GM23338 (cell line): ENCODE data around the gene CACNB2.

ENCODE experiments used
- CREB1 ChIP-seq: fragments of 250-450 bp; sonication (Bioruptor Pico); IDR thresholded peaks from 2 replicates; pipeline ENCODE4 v1.5.0; 2020; ENCODE audit warnings: low read depth, mild to moderate bottlenecking, moderate library complexity
- EZH2 ChIP-seq: fragments of 200-600 bp; sonication (generic); IDR thresholded peaks from one replicate; pipeline ENCODE4 v1.8.0; 2017; ENCODE audit warnings: antibody characterized with exemption, mild to moderate bottlenecking, low read depth; ENCODE audit not compliant: unreplicated experiment
- EZH2phosphoT487 ChIP-seq: fragments of 200-600 bp; sonication (generic); IDR thresholded peaks from one replicate; pipeline ENCODE4 v1.8.1; 2018; ENCODE audit warnings: antibody characterized with exemption; ENCODE audit not compliant: unreplicated experiment
- JUNB ChIP-seq: IDR thresholded peaks from one replicate; pipeline ENCODE4 v1.6.1; 2016; ENCODE audit warnings: antibody characterized with exemption; ENCODE audit not compliant: unreplicated experiment
- NANOG ChIP-seq: IDR thresholded peaks from 2 replicates; pipeline ENCODE4 v1.6.1; 2016; ENCODE audit warnings: antibody characterized with exemption, borderline replicate concordance
- POLR2AphosphoS5 ChIP-seq: IDR thresholded peaks from 2 replicates; pipeline ENCODE4 v1.6.1; 2016; ENCODE audit warnings: antibody characterized with exemption, low read depth
- STAT1 ChIP-seq: IDR thresholded peaks from one replicate; pipeline ENCODE4 v1.6.1; 2016; ENCODE audit warnings: antibody characterized with exemption; ENCODE audit not compliant: unreplicated experiment
- ZNF114 ChIP-seq: fragments of 250-450 bp; sonication (Bioruptor Pico); IDR thresholded peaks from 2 replicates; pipeline ENCODE4 v1.5.0; 2020; ENCODE audit warnings: mild to moderate bottlenecking, moderate library complexity
- ZNF331 ChIP-seq: fragments of 250-450 bp; sonication (Bioruptor Pico); IDR thresholded peaks from 2 replicates; pipeline ENCODE4 v1.5.0; 2020; ENCODE audit warnings: low read depth, mild to moderate bottlenecking, moderate library complexity
- TF ChIP-seq, protein P1 (sequence below), 2 experiments: fragments of 200-600 bp in 1 of 2; sonication (generic) in 1 of 2; conservative IDR thresholded peaks; 2 replicates each; pipeline versions ENCODE4 v1.5.1 to v1.6.1; 2016 to 2017; ENCODE audit warnings: antibody characterized with exemption in 2 of 2, low read depth in 2 of 2, mild to moderate bottlenecking in 2 of 2, moderate library complexity in 1 of 2
- TF ChIP-seq, protein P2 (sequence below): IDR thresholded peaks from one replicate; pipeline ENCODE4 v1.6.1; 2018; ENCODE audit warnings: antibody characterized with exemption; ENCODE audit not compliant: unreplicated experiment
- TF ChIP-seq, protein P3 (sequence below): IDR thresholded peaks from 2 replicates; pipeline ENCODE4 v1.6.1; 2016; ENCODE audit warnings: antibody characterized with exemption
- TF ChIP-seq, protein P4 (sequence below): fragments of 250-450 bp; sonication (Bioruptor Pico); IDR thresholded peaks from 2 replicates; pipeline ENCODE4 v1.5.0; 2020; ENCODE audit warnings: mild to moderate bottlenecking, moderate library complexity

DNA sequence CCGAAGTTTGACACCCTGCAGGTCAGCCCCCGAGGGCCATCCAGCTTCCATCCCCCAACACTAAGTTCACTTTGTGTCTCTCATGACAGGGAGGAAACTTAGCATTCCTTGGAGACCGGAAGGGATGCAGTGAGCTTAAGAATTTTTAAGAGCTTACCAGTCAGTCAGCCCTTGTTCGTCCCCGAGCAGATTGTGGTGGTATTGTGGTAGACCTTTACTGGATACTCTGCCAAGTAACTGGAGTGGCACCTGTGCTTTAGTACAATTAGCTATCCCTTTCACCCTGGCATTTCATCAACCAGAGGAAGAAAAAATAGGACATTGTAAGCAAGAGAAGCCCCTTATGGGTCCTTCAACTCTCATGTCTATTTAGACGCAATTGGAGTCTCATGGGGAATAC, 436.4 kb downstream of the CACNB2 start:
- TF ChIP-seq POLR2AphosphoS5 (no peak), CREB1 (CRISPR knock-in tag) (no peak), NANOG (no peak), EZH2 (no peak), EZH2phosphoT487 (no peak), ZNF331 (no peak), STAT1 (no peak), JUNB (no peak), ZNF114 (CRISPR knock-in tag) (no peak)
- TF ChIP-seq, protein P1, sequence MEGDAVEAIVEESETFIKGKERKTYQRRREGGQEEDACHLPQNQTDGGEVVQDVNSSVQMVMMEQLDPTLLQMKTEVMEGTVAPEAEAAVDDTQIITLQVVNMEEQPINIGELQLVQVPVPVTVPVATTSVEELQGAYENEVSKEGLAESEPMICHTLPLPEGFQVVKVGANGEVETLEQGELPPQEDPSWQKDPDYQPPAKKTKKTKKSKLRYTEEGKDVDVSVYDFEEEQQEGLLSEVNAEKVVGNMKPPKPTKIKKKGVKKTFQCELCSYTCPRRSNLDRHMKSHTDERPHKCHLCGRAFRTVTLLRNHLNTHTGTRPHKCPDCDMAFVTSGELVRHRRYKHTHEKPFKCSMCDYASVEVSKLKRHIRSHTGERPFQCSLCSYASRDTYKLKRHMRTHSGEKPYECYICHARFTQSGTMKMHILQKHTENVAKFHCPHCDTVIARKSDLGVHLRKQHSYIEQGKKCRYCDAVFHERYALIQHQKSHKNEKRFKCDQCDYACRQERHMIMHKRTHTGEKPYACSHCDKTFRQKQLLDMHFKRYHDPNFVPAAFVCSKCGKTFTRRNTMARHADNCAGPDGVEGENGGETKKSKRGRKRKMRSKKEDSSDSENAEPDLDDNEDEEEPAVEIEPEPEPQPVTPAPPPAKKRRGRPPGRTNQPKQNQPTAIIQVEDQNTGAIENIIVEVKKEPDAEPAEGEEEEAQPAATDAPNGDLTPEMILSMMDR (conservative IDR thresholded peaks at IDR 0.05; ENCODE audit: low read depth in 2 of 2), result no peak
- TF ChIP-seq, protein P2, sequence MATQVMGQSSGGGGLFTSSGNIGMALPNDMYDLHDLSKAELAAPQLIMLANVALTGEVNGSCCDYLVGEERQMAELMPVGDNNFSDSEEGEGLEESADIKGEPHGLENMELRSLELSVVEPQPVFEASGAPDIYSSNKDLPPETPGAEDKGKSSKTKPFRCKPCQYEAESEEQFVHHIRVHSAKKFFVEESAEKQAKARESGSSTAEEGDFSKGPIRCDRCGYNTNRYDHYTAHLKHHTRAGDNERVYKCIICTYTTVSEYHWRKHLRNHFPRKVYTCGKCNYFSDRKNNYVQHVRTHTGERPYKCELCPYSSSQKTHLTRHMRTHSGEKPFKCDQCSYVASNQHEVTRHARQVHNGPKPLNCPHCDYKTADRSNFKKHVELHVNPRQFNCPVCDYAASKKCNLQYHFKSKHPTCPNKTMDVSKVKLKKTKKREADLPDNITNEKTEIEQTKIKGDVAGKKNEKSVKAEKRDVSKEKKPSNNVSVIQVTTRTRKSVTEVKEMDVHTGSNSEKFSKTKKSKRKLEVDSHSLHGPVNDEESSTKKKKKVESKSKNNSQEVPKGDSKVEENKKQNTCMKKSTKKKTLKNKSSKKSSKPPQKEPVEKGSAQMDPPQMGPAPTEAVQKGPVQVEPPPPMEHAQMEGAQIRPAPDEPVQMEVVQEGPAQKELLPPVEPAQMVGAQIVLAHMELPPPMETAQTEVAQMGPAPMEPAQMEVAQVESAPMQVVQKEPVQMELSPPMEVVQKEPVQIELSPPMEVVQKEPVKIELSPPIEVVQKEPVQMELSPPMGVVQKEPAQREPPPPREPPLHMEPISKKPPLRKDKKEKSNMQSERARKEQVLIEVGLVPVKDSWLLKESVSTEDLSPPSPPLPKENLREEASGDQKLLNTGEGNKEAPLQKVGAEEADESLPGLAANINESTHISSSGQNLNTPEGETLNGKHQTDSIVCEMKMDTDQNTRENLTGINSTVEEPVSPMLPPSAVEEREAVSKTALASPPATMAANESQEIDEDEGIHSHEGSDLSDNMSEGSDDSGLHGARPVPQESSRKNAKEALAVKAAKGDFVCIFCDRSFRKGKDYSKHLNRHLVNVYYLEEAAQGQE, result no peak
- TF ChIP-seq, protein P3, sequence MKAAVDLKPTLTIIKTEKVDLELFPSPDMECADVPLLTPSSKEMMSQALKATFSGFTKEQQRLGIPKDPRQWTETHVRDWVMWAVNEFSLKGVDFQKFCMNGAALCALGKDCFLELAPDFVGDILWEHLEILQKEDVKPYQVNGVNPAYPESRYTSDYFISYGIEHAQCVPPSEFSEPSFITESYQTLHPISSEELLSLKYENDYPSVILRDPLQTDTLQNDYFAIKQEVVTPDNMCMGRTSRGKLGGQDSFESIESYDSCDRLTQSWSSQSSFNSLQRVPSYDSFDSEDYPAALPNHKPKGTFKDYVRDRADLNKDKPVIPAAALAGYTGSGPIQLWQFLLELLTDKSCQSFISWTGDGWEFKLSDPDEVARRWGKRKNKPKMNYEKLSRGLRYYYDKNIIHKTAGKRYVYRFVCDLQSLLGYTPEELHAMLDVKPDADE, result no peak
- TF ChIP-seq, protein P4, sequence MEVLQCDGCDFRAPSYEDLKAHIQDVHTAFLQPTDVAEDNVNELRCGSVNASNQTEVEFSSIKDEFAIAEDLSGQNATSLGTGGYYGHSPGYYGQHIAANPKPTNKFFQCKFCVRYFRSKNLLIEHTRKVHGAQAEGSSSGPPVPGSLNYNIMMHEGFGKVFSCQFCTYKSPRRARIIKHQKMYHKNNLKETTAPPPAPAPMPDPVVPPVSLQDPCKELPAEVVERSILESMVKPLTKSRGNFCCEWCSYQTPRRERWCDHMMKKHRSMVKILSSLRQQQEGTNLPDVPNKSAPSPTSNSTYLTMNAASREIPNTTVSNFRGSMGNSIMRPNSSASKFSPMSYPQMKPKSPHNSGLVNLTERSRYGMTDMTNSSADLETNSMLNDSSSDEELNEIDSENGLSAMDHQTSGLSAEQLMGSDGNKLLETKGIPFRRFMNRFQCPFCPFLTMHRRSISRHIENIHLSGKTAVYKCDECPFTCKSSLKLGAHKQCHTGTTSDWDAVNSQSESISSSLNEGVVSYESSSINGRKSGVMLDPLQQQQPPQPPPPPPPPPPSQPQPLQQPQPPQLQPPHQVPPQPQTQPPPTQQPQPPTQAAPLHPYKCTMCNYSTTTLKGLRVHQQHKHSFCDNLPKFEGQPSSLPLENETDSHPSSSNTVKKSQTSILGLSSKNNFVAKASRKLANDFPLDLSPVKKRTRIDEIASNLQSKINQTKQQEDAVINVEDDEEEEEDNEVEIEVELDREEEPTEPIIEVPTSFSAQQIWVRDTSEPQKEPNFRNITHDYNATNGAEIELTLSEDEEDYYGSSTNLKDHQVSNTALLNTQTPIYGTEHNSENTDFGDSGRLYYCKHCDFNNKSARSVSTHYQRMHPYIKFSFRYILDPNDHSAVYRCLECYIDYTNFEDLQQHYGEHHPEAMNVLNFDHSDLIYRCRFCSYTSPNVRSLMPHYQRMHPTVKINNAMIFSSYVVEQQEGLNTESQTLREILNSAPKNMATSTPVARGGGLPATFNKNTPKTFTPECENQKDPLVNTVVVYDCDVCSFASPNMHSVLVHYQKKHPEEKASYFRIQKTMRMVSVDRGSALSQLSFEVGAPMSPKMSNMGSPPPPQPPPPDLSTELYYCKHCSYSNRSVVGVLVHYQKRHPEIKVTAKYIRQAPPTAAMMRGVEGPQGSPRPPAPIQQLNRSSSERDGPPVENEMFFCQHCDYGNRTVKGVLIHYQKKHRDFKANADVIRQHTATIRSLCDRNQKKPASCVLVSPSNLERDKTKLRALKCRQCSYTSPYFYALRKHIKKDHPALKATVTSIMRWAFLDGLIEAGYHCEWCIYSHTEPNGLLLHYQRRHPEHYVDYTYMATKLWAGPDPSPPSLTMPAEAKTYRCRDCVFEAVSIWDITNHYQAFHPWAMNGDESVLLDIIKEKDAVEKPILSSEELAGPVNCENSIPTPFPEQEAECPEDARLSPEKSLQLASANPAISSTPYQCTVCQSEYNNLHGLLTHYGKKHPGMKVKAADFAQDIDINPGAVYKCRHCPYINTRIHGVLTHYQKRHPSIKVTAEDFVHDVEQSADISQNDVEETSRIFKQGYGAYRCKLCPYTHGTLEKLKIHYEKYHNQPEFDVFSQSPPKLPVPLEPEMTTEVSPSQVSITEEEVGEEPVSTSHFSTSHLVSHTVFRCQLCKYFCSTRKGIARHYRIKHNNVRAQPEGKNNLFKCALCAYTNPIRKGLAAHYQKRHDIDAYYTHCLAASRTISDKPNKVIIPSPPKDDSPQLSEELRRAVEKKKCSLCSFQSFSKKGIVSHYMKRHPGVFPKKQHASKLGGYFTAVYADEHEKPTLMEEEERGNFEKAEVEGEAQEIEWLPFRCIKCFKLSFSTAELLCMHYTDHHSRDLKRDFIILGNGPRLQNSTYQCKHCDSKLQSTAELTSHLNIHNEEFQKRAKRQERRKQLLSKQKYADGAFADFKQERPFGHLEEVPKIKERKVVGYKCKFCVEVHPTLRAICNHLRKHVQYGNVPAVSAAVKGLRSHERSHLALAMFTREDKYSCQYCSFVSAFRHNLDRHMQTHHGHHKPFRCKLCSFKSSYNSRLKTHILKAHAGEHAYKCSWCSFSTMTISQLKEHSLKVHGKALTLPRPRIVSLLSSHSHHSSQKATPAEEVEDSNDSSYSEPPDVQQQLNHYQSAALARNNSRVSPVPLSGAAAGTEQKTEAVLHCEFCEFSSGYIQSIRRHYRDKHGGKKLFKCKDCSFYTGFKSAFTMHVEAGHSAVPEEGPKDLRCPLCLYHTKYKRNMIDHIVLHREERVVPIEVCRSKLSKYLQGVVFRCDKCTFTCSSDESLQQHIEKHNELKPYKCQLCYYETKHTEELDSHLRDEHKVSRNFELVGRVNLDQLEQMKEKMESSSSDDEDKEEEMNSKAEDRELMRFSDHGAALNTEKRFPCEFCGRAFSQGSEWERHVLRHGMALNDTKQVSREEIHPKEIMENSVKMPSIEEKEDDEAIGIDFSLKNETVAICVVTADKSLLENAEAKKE (CRISPR knock-in tag), result no peak
